Uterus (tissue), 2 donors: Measurements from ENCODE around the gene CBARP.

Source experiments
- CTCF ChIP-seq, 4 experiments: fragments of 200-600 bp in 2 of 4; fragments of 450-650 bp in 2 of 4; sonication (generic) in 2 of 4; IDR thresholded peaks; one replicate each; pipeline ENCODE4 v1.5.1; 2016 to 2019; ENCODE audit warnings: antibody characterized with exemption in 4 of 4, mild to moderate bottlenecking in 2 of 4, moderate library complexity in 1 of 4
- POLR2A ChIP-seq, 2 donors: fragments of 450-650 bp; IDR thresholded peaks; one replicate each; pipeline ENCODE4 v1.6.1; 2016; ENCODE audit warnings: antibody characterized with exemption in 2 of 2, mild to moderate bottlenecking in 1 of 2, moderate library complexity in 1 of 2

GRCh38 chr19:1211494-1212234, 26.1 kb downstream of the CBARP start:
- TF ChIP-seq CTCF (IDR thresholded peaks at IDR 0.05) (no peak), POLR2A (IDR thresholded peaks at IDR 0.05) (no peak)
